GM12874 (cell line): ENCODE data around the gene USP32.

Source experiments
- CTCF ChIP-seq: IDR thresholded peaks from 2 replicates; pipeline ENCODE4 v1.5.1; 2011; ENCODE audit warnings: low read depth, mild to moderate bottlenecking, control low read depth, low read length, moderate library complexity; ENCODE audit not compliant: insufficient read depth

USP32 gene

GRCh38 chr17:60333628-60334031 lies 58.3 kb downstream of the USP32 start:
- TF ChIP-seq CTCF = no peak

GRCh38 chr17:60332574-60332973 lies 59.4 kb downstream of the USP32 start:
- no peak for TF ChIP-seq CTCF

GRCh38 chr17:60330731-60331130 lies 61.2 kb downstream of the USP32 start:
- TF ChIP-seq CTCF = no peak

- no peak for TF ChIP-seq CTCF
These were observed 63.3 kb downstream of the USP32 start for GRCh38 chr17:60328679-60329078.

- TF ChIP-seq CTCF = no peak
These were observed 64.0 kb downstream of the USP32 start for GRCh38 chr17:60327901-60328273.

GRCh38 chr17:60327134-60327900 lies 64.6 kb downstream of the USP32 start:
- no peak for TF ChIP-seq CTCF

GRCh38 chr17:60326702-60327101 lies 65.2 kb downstream of the USP32 start:
- no peak for TF ChIP-seq CTCF
